OCI-LY1 (cell line): Measurements from ENCODE around the gene MILR1.

Source experiments
- CTCF ChIP-seq: fragments of 200-600 bp; sonication (generic), shearing (Covaris generic); IDR thresholded peaks from 2 replicates; pipeline ENCODE4 v1.5.1; 2017; ENCODE audit warnings: mild to moderate bottlenecking, antibody characterized with exemption, low read length, moderate library complexity, mixed read lengths
- EZH2 ChIP-seq: fragments of 200-600 bp; sonication (generic), shearing (Covaris generic); IDR thresholded peaks from 2 replicates; pipeline ENCODE4 v1.8.0; 2017; ENCODE audit warnings: borderline replicate concordance, mixed run types, mild to moderate bottlenecking, antibody characterized with exemption, low read length, moderate library complexity, mixed read lengths

GRCh38 chr17:64447526-64447925, 1.4 kb upstream of the MILR1 start:
- TF ChIP-seq CTCF = no peak
- no peak for TF ChIP-seq EZH2
